Measurements from ENCODE around the gene CPA1.

CPA1 gene

DNA sequence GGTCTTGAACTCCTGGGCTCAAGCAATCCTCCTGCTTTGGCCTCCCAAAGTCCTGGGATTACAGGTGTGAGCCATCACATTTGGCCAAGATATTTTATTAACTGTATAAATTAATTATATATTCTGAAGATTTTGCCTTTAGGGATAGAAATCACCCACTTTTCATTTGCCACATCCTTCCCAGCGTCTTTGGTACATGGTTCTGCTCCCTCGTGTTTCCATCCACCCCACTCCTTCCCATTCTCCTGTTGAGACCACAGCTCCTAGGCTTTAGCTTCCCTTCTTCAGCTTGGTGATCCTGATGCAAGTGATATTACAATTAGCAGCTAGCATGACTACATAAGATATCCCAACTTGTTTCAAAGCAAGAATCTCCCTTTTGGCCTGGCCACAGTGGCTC is 8.4 kb downstream of the CPA1 start:
- no peak overlapping the region for H3K4me2 ChIP-seq (ENCODE audit: low read depth, low read length, poor library complexity, severe bottlenecking)
- no peak for TF ChIP-seq EZH2phosphoT487 (conservative IDR thresholded peaks at IDR 0.05; ENCODE audit: low read length)
- TF ChIP-seq, protein P1, sequence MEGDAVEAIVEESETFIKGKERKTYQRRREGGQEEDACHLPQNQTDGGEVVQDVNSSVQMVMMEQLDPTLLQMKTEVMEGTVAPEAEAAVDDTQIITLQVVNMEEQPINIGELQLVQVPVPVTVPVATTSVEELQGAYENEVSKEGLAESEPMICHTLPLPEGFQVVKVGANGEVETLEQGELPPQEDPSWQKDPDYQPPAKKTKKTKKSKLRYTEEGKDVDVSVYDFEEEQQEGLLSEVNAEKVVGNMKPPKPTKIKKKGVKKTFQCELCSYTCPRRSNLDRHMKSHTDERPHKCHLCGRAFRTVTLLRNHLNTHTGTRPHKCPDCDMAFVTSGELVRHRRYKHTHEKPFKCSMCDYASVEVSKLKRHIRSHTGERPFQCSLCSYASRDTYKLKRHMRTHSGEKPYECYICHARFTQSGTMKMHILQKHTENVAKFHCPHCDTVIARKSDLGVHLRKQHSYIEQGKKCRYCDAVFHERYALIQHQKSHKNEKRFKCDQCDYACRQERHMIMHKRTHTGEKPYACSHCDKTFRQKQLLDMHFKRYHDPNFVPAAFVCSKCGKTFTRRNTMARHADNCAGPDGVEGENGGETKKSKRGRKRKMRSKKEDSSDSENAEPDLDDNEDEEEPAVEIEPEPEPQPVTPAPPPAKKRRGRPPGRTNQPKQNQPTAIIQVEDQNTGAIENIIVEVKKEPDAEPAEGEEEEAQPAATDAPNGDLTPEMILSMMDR (IDR thresholded peaks at IDR 0.05; ENCODE audit: insufficient read depth, low read length, poor library complexity, severe bottlenecking), result no peak
- no peaks in the 10 kb centered on the region for H3F3A ChIP-seq (ENCODE audit: insufficient read depth)
- no peak overlapping the region for H2AFZ ChIP-seq (ENCODE audit: low read depth, low read length, severe bottlenecking)
- no peaks in the 10 kb centered on the region for H3K9me2 ChIP-seq (replicated peaks; ENCODE audit: insufficient read depth, low read length)
- no peaks in the 10 kb centered on the region for H3K79me2 ChIP-seq (ENCODE audit: insufficient read depth, low read length)
- no peaks in the 10 kb centered on the region for H4K20me1 ChIP-seq (ENCODE audit: low read depth, low read length)
- H3K4me3 ChIP-seq (ENCODE audit: insufficient read depth, low read length, poor library complexity, severe bottlenecking), result no peak overlapping the region
- H3K27ac ChIP-seq (ENCODE audit: low read depth, low read length), result no peak overlapping the region
- no peaks in the 10 kb centered on the region for H3K36me3 ChIP-seq (ENCODE audit: low read length)
- H3K27me3 ChIP-seq (ENCODE audit: low read length), result no peaks in the 10 kb centered on the region
- H3K9ac ChIP-seq (ENCODE audit: low read length), result no peak overlapping the region
- no peaks in the 10 kb centered on the region for H3K9me3 ChIP-seq (ENCODE audit: insufficient read depth, low read length)

DNA sequence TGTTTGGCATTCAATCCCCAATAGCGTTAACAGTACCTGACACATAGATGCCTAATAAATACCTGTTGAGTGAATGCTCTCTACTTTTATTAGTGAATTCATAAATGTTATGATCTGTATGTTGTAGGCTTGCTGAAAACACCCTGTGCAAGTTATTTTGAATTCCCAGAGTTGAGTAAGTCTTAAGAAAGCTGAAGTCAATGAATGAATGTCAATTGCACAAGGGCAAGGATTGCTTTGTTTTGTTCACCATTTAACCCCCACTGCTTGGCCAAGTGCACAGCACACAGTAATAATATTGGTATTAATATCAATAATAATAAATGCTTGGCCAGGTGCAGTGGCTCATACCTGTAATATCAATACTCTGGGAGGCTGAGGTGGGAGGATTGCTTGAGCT is 10.2 kb downstream of the CPA1 start:
- H3K9ac ChIP-seq (ENCODE audit: low read length), result no peak overlapping the region
- no peak overlapping the region for H3K4me2 ChIP-seq (ENCODE audit: low read depth, low read length, poor library complexity, severe bottlenecking)
- no peak overlapping the region for H3K27ac ChIP-seq (ENCODE audit: low read depth, low read length)
- no peaks in the 10 kb centered on the region for H3F3A ChIP-seq (ENCODE audit: insufficient read depth)
- no peak overlapping the region for H3K4me3 ChIP-seq (ENCODE audit: insufficient read depth, low read length, poor library complexity, severe bottlenecking)
- no peaks in the 10 kb centered on the region for H3K9me2 ChIP-seq (replicated peaks; ENCODE audit: insufficient read depth, low read length)
- H3K79me2 ChIP-seq (ENCODE audit: insufficient read depth, low read length), result no peaks in the 10 kb centered on the region
- H2AFZ ChIP-seq (ENCODE audit: low read depth, low read length, severe bottlenecking), result no peak overlapping the region
- no peaks in the 10 kb centered on the region for H3K36me3 ChIP-seq (ENCODE audit: low read length)
- no peak for TF ChIP-seq EZH2phosphoT487 (conservative IDR thresholded peaks at IDR 0.05; ENCODE audit: low read length)
- TF ChIP-seq, protein P1 (IDR thresholded peaks at IDR 0.05; ENCODE audit: insufficient read depth, low read length, poor library complexity, severe bottlenecking), result no peak
- H3K27me3 ChIP-seq (ENCODE audit: low read length), result no peaks in the 10 kb centered on the region
- no peaks in the 10 kb centered on the region for H3K9me3 ChIP-seq (ENCODE audit: insufficient read depth, low read length)
- no peaks in the 10 kb centered on the region for H4K20me1 ChIP-seq (ENCODE audit: low read depth, low read length)

DNA sequence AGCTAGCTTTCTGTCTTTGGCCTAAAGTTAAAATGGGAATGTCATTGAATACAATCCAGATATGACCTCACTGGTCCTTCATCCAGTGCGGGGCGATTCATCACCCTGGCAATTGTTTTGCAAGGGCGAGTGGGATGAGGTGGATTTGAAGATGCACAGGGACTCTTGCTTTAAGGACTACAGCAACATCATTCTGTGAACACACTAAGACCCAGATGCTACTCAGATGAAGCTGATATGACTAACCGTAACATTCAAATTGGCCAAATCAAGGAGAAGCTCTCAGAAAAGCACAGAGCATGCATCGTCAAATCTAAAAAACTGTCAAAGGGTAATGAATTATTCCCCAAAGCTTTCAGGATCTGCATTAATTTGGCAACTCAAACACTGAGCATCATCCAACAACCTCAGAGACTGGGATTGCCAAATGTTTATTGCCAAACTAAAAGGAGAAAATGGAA is 12.8 kb downstream of the CPA1 start:
- no peaks in the 10 kb centered on the region for H4K20me1 ChIP-seq (ENCODE audit: low read depth, low read length)
- no peaks in the 10 kb centered on the region for H3F3A ChIP-seq (ENCODE audit: insufficient read depth)
- H3K9ac ChIP-seq (ENCODE audit: low read length), result no peak overlapping the region
- H3K9me3 ChIP-seq (ENCODE audit: insufficient read depth, low read length), result no peaks in the 10 kb centered on the region
- no peaks in the 10 kb centered on the region for H3K36me3 ChIP-seq (ENCODE audit: low read length)
- H3K4me3 ChIP-seq (ENCODE audit: insufficient read depth, low read length, poor library complexity, severe bottlenecking), result no peak overlapping the region
- H3K4me2 ChIP-seq (ENCODE audit: low read depth, low read length, poor library complexity, severe bottlenecking), result no peak overlapping the region
- H3K27me3 ChIP-seq (ENCODE audit: low read length), result no peaks in the 10 kb centered on the region
- TF ChIP-seq EZH2phosphoT487 (conservative IDR thresholded peaks at IDR 0.05; ENCODE audit: low read length), result no peak
- TF ChIP-seq, protein P1 (IDR thresholded peaks at IDR 0.05; ENCODE audit: insufficient read depth, low read length, poor library complexity, severe bottlenecking), result no peak
- H3K79me2 ChIP-seq (ENCODE audit: insufficient read depth, low read length), result no peaks in the 10 kb centered on the region
- H3K27ac ChIP-seq (ENCODE audit: low read depth, low read length), result no peak overlapping the region
- H3K9me2 ChIP-seq (replicated peaks; ENCODE audit: insufficient read depth, low read length), result no peaks in the 10 kb centered on the region
- H2AFZ ChIP-seq (ENCODE audit: low read depth, low read length, severe bottlenecking), result no peak overlapping the region
